GM23338 (cell line): ENCODE results near the gene GLTP. TPM values are rescaled to one million over a fixed set of nuclear protein-coding genes. Genes with fewer than 3 reads are reported as not detected.

Experiments
- ATAC-seq: fragments of 200-7000 bp; cut with Tn5 transposase; 3 replicates; pipeline ENCODE4 v1.9.1; 2020
- DNase-seq: peaks from one replicate; pipeline ENCODE4 v3.0.0-alpha.2; 2015; ENCODE audit warnings: low spot score
- H2AFZ ChIP-seq: fragments of 200-600 bp; sonication (generic); 2 replicates; pipeline ENCODE4 v1.8.0; 2016; ENCODE audit warnings: antibody characterized with exemption, mild to moderate bottlenecking, moderate library complexity
- H3F3A ChIP-seq: fragments of 200-600 bp; sonication (generic); replicated peaks from 2 replicates; pipeline ENCODE4 v1.8.0; 2017; ENCODE audit warnings: antibody characterized with exemption, mixed run types, low read depth
- H3K27ac ChIP-seq: fragments of 200-600 bp; sonication (generic); 2 replicates; pipeline ENCODE4 v1.6.1; 2016; ENCODE audit warnings: low read depth
- H3K27me3 ChIP-seq: fragments of 200-600 bp; sonication (generic); 2 replicates; pipeline ENCODE4 v1.8.0; 2016; ENCODE audit warnings: mild to moderate bottlenecking, mixed run types, moderate library complexity; ENCODE audit not compliant: insufficient read depth
- H3K36me3 ChIP-seq: fragments of 200-600 bp; sonication (generic); 2 replicates; pipeline ENCODE4 v1.8.0; 2016; ENCODE audit warnings: mild to moderate bottlenecking; ENCODE audit not compliant: insufficient read depth
- H3K4me1 ChIP-seq: fragments of 200-600 bp; sonication (generic); 2 replicates; pipeline ENCODE4 v1.8.0; 2016; ENCODE audit warnings: mild to moderate bottlenecking, moderate library complexity; ENCODE audit not compliant: insufficient read depth
- H3K4me2 ChIP-seq: fragments of 200-600 bp; sonication (generic); 2 replicates; pipeline ENCODE4 v1.7.1; 2017; ENCODE audit warnings: mixed run types
- H3K4me3 ChIP-seq: fragments of 200-600 bp; sonication (generic); 2 replicates; pipeline ENCODE4 v1.6.1; 2016; ENCODE audit warnings: mixed run types
- H3K79me2 ChIP-seq: fragments of 200-600 bp; sonication (generic); replicated peaks from 2 replicates; pipeline ENCODE4 v1.8.0; 2017; ENCODE audit warnings: mild to moderate bottlenecking; ENCODE audit not compliant: insufficient read depth
- H3K9me2 ChIP-seq: fragments of 200-600 bp; sonication (generic); 2 replicates; pipeline ENCODE4 v1.8.0; 2017; ENCODE audit not compliant: insufficient read depth
- H4K20me1 ChIP-seq: fragments of 200-600 bp; sonication (generic); replicated peaks from 2 replicates; pipeline ENCODE4 v1.8.0; 2017; ENCODE audit warnings: mild to moderate bottlenecking; ENCODE audit not compliant: insufficient read depth
- H3K27ac Mint-ChIP-seq: 2 replicates; pipeline ENCODE4 v1.8.0; 2020; ENCODE audit warnings: inconsistent platforms, mild to moderate bottlenecking, moderate library complexity, mixed read lengths
- H3K27me3 Mint-ChIP-seq: 3 replicates; pipeline ENCODE4 v1.8.0; 2022; ENCODE audit warnings: low read depth, mild to moderate bottlenecking, moderate library complexity, mixed read lengths, inconsistent platforms; ENCODE audit not compliant: insufficient read depth, poor library complexity
- H3K36me3 Mint-ChIP-seq: 3 replicates; pipeline ENCODE4 v1.8.0; 2021; ENCODE audit warnings: low read depth, mild to moderate bottlenecking, inconsistent platforms, moderate library complexity, mixed read lengths
- H3K4me1 Mint-ChIP-seq: 3 replicates; pipeline ENCODE4 v1.8.0; 2020; ENCODE audit warnings: mild to moderate bottlenecking, inconsistent platforms, mixed read lengths
- H3K4me3 Mint-ChIP-seq: 3 replicates; pipeline ENCODE4 v1.8.0; 2021; ENCODE audit warnings: moderate library complexity, mild to moderate bottlenecking, inconsistent platforms, mixed read lengths
- H3K9me3 Mint-ChIP-seq: 3 replicates; pipeline ENCODE4 v1.8.0; 2020; ENCODE audit warnings: moderate library complexity, mild to moderate bottlenecking, inconsistent platforms, mixed read lengths
- CREB1 ChIP-seq: fragments of 250-450 bp; sonication (Bioruptor Pico); IDR thresholded peaks from 2 replicates; pipeline ENCODE4 v1.5.0; 2020; ENCODE audit warnings: low read depth, mild to moderate bottlenecking, moderate library complexity
- ETS1 ChIP-seq: IDR thresholded peaks from 2 replicates; pipeline ENCODE4 v1.6.1; 2016; ENCODE audit warnings: antibody characterized with exemption
- EZH2 ChIP-seq: fragments of 200-600 bp; sonication (generic); IDR thresholded peaks from one replicate; pipeline ENCODE4 v1.8.0; 2017; ENCODE audit warnings: antibody characterized with exemption, mild to moderate bottlenecking, low read depth; ENCODE audit not compliant: unreplicated experiment
- EZH2phosphoT487 ChIP-seq: fragments of 200-600 bp; sonication (generic); IDR thresholded peaks from one replicate; pipeline ENCODE4 v1.8.1; 2018; ENCODE audit warnings: antibody characterized with exemption; ENCODE audit not compliant: unreplicated experiment
- JUNB ChIP-seq: IDR thresholded peaks from one replicate; pipeline ENCODE4 v1.6.1; 2016; ENCODE audit warnings: antibody characterized with exemption; ENCODE audit not compliant: unreplicated experiment
- NANOG ChIP-seq: IDR thresholded peaks from 2 replicates; pipeline ENCODE4 v1.6.1; 2016; ENCODE audit warnings: antibody characterized with exemption, borderline replicate concordance
- POLR2AphosphoS5 ChIP-seq: IDR thresholded peaks from 2 replicates; pipeline ENCODE4 v1.6.1; 2016; ENCODE audit warnings: antibody characterized with exemption, low read depth
- STAT1 ChIP-seq: IDR thresholded peaks from one replicate; pipeline ENCODE4 v1.6.1; 2016; ENCODE audit warnings: antibody characterized with exemption; ENCODE audit not compliant: unreplicated experiment
- ZNF114 ChIP-seq: fragments of 250-450 bp; sonication (Bioruptor Pico); IDR thresholded peaks from 2 replicates; pipeline ENCODE4 v1.5.0; 2020; ENCODE audit warnings: mild to moderate bottlenecking, moderate library complexity
- ZNF331 ChIP-seq: fragments of 250-450 bp; sonication (Bioruptor Pico); IDR thresholded peaks from 2 replicates; pipeline ENCODE4 v1.5.0; 2020; ENCODE audit warnings: low read depth, mild to moderate bottlenecking, moderate library complexity
- polyA plus RNA-seq: library from polyadenylated mRNA; unstranded; fragments of >200 nt; fragmentation: Nextera tagmentation; extraction: Ambion mirVana; gene quantifications from 2 replicates; pipeline ENCODE4 v1.2.1, GENCODE V29; 2016
- total RNA-seq: library from RNA; depleted of rRNA; stranded (reverse); fragments of >200 nt; shearing (Covaris generic); gene quantifications from 2 replicates; pipeline ENCODE4 v1.2.3, GENCODE V29; 2014
- TF ChIP-seq, protein P1 (sequence below): IDR thresholded peaks from one replicate; pipeline ENCODE4 v1.6.1; 2018; ENCODE audit warnings: antibody characterized with exemption; ENCODE audit not compliant: unreplicated experiment
- TF ChIP-seq, protein P2 (sequence below), 2 experiments: fragments of 200-600 bp in 1 of 2; sonication (generic) in 1 of 2; conservative IDR thresholded peaks; 2 replicates each; pipeline versions ENCODE4 v1.5.1 to v1.6.1; 2016 to 2017; ENCODE audit warnings: antibody characterized with exemption in 2 of 2, low read depth in 2 of 2, mild to moderate bottlenecking in 2 of 2, moderate library complexity in 1 of 2
- TF ChIP-seq, protein P3 (sequence below): fragments of 250-450 bp; sonication (Bioruptor Pico); IDR thresholded peaks from 2 replicates; pipeline ENCODE4 v1.5.0; 2020; ENCODE audit warnings: mild to moderate bottlenecking, moderate library complexity

GLTP gene
- total and polyA plus RNA-seq, 2 experiments from 2014 or later = 26.5 to 30.2 TPM

GRCh38 chr12:109900752-109901580 lies 20.6 kb upstream of the GLTP start:
- H4K20me1 ChIP-seq = peaks cover 18% of the 10 kb centered on the region
- H3K27me3 ChIP-seq = peaks cover 97% of the 10 kb centered on the region
- Mint-ChIP-seq H3K9me3 (no peaks in the 10 kb centered on the region; the same call in 2 of the 3 replicates), H3K27ac (no peak overlapping the region), H3K4me1 (peaks cover 26% of the 10 kb centered on the region), H3K36me3 (peaks cover 26% of the 10 kb centered on the region), H3K27me3 (peaks cover 94% of the 10 kb centered on the region), H3K4me3 (peak overlapping the region; percentile 83)
- no peaks in the 10 kb centered on the region; the same call in 1 of the 2 replicates for H3K36me3 ChIP-seq
- H3K9me2 ChIP-seq = no peaks in the 10 kb centered on the region
- no peaks in the 10 kb centered on the region; the same call in 1 of the 2 replicates for H3F3A ChIP-seq
- no peak overlapping the region for H3K27ac ChIP-seq
- peak overlapping the region; percentile 81 for H3K4me3 ChIP-seq
- no peak for TF ChIP-seq STAT1
- TF ChIP-seq ZNF331 (CRISPR knock-in tag) = no peak
- TF ChIP-seq, protein P1, sequence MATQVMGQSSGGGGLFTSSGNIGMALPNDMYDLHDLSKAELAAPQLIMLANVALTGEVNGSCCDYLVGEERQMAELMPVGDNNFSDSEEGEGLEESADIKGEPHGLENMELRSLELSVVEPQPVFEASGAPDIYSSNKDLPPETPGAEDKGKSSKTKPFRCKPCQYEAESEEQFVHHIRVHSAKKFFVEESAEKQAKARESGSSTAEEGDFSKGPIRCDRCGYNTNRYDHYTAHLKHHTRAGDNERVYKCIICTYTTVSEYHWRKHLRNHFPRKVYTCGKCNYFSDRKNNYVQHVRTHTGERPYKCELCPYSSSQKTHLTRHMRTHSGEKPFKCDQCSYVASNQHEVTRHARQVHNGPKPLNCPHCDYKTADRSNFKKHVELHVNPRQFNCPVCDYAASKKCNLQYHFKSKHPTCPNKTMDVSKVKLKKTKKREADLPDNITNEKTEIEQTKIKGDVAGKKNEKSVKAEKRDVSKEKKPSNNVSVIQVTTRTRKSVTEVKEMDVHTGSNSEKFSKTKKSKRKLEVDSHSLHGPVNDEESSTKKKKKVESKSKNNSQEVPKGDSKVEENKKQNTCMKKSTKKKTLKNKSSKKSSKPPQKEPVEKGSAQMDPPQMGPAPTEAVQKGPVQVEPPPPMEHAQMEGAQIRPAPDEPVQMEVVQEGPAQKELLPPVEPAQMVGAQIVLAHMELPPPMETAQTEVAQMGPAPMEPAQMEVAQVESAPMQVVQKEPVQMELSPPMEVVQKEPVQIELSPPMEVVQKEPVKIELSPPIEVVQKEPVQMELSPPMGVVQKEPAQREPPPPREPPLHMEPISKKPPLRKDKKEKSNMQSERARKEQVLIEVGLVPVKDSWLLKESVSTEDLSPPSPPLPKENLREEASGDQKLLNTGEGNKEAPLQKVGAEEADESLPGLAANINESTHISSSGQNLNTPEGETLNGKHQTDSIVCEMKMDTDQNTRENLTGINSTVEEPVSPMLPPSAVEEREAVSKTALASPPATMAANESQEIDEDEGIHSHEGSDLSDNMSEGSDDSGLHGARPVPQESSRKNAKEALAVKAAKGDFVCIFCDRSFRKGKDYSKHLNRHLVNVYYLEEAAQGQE = no peak
- no peak for TF ChIP-seq ZNF114 (CRISPR knock-in tag)
- peak; percentile 38; the same call in 1 of the 2 replicates for TF ChIP-seq POLR2AphosphoS5
- TF ChIP-seq NANOG = peak; percentile 95
- peak; percentile 53; the same call in 1 of the 2 replicates for TF ChIP-seq ETS1
- no peak for TF ChIP-seq EZH2phosphoT487
- TF ChIP-seq, protein P2, sequence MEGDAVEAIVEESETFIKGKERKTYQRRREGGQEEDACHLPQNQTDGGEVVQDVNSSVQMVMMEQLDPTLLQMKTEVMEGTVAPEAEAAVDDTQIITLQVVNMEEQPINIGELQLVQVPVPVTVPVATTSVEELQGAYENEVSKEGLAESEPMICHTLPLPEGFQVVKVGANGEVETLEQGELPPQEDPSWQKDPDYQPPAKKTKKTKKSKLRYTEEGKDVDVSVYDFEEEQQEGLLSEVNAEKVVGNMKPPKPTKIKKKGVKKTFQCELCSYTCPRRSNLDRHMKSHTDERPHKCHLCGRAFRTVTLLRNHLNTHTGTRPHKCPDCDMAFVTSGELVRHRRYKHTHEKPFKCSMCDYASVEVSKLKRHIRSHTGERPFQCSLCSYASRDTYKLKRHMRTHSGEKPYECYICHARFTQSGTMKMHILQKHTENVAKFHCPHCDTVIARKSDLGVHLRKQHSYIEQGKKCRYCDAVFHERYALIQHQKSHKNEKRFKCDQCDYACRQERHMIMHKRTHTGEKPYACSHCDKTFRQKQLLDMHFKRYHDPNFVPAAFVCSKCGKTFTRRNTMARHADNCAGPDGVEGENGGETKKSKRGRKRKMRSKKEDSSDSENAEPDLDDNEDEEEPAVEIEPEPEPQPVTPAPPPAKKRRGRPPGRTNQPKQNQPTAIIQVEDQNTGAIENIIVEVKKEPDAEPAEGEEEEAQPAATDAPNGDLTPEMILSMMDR (conservative IDR thresholded peaks at IDR 0.05; ENCODE audit: low read depth in 2 of 2) = no peak
- no peak for TF ChIP-seq EZH2
- TF ChIP-seq, protein P3, sequence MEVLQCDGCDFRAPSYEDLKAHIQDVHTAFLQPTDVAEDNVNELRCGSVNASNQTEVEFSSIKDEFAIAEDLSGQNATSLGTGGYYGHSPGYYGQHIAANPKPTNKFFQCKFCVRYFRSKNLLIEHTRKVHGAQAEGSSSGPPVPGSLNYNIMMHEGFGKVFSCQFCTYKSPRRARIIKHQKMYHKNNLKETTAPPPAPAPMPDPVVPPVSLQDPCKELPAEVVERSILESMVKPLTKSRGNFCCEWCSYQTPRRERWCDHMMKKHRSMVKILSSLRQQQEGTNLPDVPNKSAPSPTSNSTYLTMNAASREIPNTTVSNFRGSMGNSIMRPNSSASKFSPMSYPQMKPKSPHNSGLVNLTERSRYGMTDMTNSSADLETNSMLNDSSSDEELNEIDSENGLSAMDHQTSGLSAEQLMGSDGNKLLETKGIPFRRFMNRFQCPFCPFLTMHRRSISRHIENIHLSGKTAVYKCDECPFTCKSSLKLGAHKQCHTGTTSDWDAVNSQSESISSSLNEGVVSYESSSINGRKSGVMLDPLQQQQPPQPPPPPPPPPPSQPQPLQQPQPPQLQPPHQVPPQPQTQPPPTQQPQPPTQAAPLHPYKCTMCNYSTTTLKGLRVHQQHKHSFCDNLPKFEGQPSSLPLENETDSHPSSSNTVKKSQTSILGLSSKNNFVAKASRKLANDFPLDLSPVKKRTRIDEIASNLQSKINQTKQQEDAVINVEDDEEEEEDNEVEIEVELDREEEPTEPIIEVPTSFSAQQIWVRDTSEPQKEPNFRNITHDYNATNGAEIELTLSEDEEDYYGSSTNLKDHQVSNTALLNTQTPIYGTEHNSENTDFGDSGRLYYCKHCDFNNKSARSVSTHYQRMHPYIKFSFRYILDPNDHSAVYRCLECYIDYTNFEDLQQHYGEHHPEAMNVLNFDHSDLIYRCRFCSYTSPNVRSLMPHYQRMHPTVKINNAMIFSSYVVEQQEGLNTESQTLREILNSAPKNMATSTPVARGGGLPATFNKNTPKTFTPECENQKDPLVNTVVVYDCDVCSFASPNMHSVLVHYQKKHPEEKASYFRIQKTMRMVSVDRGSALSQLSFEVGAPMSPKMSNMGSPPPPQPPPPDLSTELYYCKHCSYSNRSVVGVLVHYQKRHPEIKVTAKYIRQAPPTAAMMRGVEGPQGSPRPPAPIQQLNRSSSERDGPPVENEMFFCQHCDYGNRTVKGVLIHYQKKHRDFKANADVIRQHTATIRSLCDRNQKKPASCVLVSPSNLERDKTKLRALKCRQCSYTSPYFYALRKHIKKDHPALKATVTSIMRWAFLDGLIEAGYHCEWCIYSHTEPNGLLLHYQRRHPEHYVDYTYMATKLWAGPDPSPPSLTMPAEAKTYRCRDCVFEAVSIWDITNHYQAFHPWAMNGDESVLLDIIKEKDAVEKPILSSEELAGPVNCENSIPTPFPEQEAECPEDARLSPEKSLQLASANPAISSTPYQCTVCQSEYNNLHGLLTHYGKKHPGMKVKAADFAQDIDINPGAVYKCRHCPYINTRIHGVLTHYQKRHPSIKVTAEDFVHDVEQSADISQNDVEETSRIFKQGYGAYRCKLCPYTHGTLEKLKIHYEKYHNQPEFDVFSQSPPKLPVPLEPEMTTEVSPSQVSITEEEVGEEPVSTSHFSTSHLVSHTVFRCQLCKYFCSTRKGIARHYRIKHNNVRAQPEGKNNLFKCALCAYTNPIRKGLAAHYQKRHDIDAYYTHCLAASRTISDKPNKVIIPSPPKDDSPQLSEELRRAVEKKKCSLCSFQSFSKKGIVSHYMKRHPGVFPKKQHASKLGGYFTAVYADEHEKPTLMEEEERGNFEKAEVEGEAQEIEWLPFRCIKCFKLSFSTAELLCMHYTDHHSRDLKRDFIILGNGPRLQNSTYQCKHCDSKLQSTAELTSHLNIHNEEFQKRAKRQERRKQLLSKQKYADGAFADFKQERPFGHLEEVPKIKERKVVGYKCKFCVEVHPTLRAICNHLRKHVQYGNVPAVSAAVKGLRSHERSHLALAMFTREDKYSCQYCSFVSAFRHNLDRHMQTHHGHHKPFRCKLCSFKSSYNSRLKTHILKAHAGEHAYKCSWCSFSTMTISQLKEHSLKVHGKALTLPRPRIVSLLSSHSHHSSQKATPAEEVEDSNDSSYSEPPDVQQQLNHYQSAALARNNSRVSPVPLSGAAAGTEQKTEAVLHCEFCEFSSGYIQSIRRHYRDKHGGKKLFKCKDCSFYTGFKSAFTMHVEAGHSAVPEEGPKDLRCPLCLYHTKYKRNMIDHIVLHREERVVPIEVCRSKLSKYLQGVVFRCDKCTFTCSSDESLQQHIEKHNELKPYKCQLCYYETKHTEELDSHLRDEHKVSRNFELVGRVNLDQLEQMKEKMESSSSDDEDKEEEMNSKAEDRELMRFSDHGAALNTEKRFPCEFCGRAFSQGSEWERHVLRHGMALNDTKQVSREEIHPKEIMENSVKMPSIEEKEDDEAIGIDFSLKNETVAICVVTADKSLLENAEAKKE = no peak
- no peak for TF ChIP-seq JUNB
- TF ChIP-seq CREB1 = no peak
- peak; percentile 74 for DNase-seq
- H3K4me2 ChIP-seq = peak overlapping the region; percentile 86
- H3K4me1 ChIP-seq = peaks cover 11% of the 10 kb centered on the region
- H2AFZ ChIP-seq = peak overlapping the region; percentile 70; the same call in 1 of the 2 replicates
- H3K79me2 ChIP-seq = no peaks in the 10 kb centered on the region
- ATAC-seq = peak; percentile 81
